ENCODE data around the gene METTL16. TPM values are rescaled to one million over a fixed set of nuclear protein-coding genes. Genes with fewer than 3 reads are reported as not detected.

The METTL16 gene
- total and polyA plus RNA-seq, 2 of the 8 experiments (the other 6 are each of a cell fraction or from before 2014, with no cell fraction given), result 22.8 to 59.4 TPM

DNA sequence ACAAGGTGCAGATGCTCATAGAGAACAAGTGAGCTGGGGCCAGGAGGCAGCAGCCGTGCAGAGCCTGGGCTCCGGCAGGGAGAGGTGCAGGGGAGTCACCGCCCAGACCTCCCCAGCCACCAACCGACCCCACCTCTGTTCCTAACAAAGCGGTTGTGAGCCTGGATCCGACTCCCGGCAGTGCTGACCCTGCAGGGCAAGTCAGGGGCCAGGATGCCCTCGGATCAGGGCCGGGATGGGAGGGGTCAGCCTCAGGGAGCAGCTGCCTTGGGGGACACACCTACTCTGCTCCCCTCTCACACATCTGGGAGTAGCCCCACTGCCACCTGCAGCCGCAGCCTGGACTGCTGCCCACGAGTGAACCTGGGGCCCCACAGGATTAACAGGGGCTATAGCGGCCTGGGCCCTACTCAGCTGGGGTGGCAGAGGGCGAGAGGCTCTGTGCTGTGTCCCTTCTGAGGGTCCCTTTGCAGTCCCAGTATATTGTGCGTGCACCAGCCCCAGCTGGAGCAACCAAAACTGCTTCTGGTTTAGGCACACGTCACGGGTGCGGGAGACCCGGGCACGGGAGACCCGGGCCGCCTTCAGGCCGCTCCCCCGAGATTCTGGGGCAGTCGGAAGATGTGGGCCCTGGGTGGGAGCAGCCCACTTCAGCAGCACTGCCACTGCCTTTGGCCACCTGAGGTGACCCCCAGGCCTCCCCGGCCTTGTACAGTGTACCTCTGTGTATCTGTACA is 132.0 kb downstream of the METTL16 start:
- Histone ChIP-seq H3K4me2 (ENCODE audit: insufficient read depth in 1 of 2, low read depth in 2 of 2, low read length in 2 of 2) (no peak overlapping the region), H2BK15ac (ENCODE audit: low read length) (no peak overlapping the region), H3K14ac (ENCODE audit: insufficient read length) (no peak overlapping the region), H4K20me1 (replicated peaks in 1 of 2; ENCODE audit: control insufficient read depth in 1 of 2, insufficient read depth in 2 of 2, low read length in 2 of 2) (peaks cover 2% of the 10 kb centered on the region in 2 experiments), H2BK20ac (ENCODE audit: low read length) (no peak overlapping the region), H2AK5ac (ENCODE audit: low read depth, low read length) (no peak overlapping the region), H3K18ac (ENCODE audit: extremely low read depth, low read length) (no peak overlapping the region), H3K4me1 (replicated peaks in 1 of 4; ENCODE audit: control insufficient read depth in 3 of 4, insufficient read depth in 4 of 4, low read length in 3 of 4) (peaks cover 0 to 3% (median under 1%) of the 10 kb centered on the region in 4 experiments; a peak in 4 of 7 replicates), H3K23ac (ENCODE audit: insufficient read length) (no peak overlapping the region), H2BK12ac (ENCODE audit: low read depth, low read length) (no peak overlapping the region), H3K27ac (ENCODE audit: low read depth, low read length) (no peak overlapping the region), H2BK5ac (ENCODE audit: low read depth, low read length) (peak overlapping the region; percentile 30; the same call in 1 of the 2 replicates), H3K79me1 (ENCODE audit: low read depth, low read length) (no peaks in the 10 kb centered on the region; the same call in 1 of the 2 replicates), H3K4ac (replicated peaks; ENCODE audit: insufficient read length, low read depth, low read length) (no peak overlapping the region), H3K23me2 (ENCODE audit: low read depth, low read length) (no peaks in the 10 kb centered on the region), H3K56ac (replicated peaks; ENCODE audit: insufficient read length, low read depth, low read length) (no peak overlapping the region), H2AFZ (ENCODE audit: low read length) (no peak overlapping the region), H3K9me3 (ENCODE audit: insufficient read depth in 2 of 2, low read depth in 1 of 2, low read length in 1 of 2) (no peaks in the 10 kb centered on the region), H4K8ac (ENCODE audit: extremely low read depth, insufficient read depth, low read length) (no peak overlapping the region), H3K79me2 (ENCODE audit: control insufficient read depth in 1 of 2, insufficient read depth in 2 of 2, low read length in 2 of 2) (no peaks in the 10 kb centered on the region), H4K91ac (replicated peaks; ENCODE audit: insufficient read length, low read length) (no peak overlapping the region), H3K4me3 (ENCODE audit: extremely low read depth in 1 of 4, insufficient read depth in 2 of 4, low read depth in 3 of 4, low read length in 4 of 4) (no peak overlapping the region), H2BK120ac (replicated peaks; ENCODE audit: low read depth, low read length) (no peak overlapping the region), H4K5ac (ENCODE audit: insufficient read length, low read depth, low read length) (no peak overlapping the region), H3K27me3 (replicated peaks in 1 of 4; ENCODE audit: control insufficient read depth in 3 of 4, extremely low read depth in 1 of 4, insufficient read depth in 3 of 4, low read length in 3 of 4) (no peaks in the 10 kb centered on the region), H3K9ac (replicated peaks in 1 of 4; ENCODE audit: extremely low read depth in 1 of 4, low read depth in 3 of 4, low read length in 3 of 4) (no peak overlapping the region), H3K36me3 (ENCODE audit: control insufficient read depth in 2 of 4, insufficient read depth in 4 of 4, low read length in 3 of 4) (peaks cover 0 to 8% (median 5%) of the 10 kb centered on the region in 4 experiments; a peak in 5 of 8 replicates)
- FAIRE-seq (no peak), DNase-seq (ENCODE audit: low read depth in 1 of 2, low spot score in 2 of 2) (no peak)
- WGBS, 2 experiments (ENCODE audit: extremely low coverage in 1 of 2, insufficient coverage in 1 of 2, insufficient read length in 1 of 2, insufficient replicate concordance in 2 of 2, low coverage in 1 of 2, low lambda C conversion rate in 2 of 2, missing lambda C conversion rate in 1 of 2), result 96% methylated on average over 24 of the region's 25 CpGs; no CpG with 5 or more reads in 1 of the 2 experiments
- ChIA-PET POLR2A (ENCODE audit: partially characterized antibody) (interaction anchor here (0.9 to 15.4 kb wide), 5 partner anchors 16 to 48 kb away, joined by 4 to 193 read pairs (median 7); partner anchors contain the start of genes MNT, SGSM2 and TSR1), CTCF (ENCODE audit: partially characterized antibody) (interaction anchor here (1.0 to 11.8 kb wide), 6 partner anchors 8 to 39 kb away, joined by 3 to 216 read pairs (median 43); partner anchors contain the start of gene MNT)
- TF ChIP-seq TEAD4 (IDR thresholded peaks at IDR 0.05; ENCODE audit: low read depth, low read length) (no peak), TBP (IDR thresholded peaks at IDR 0.05; ENCODE audit: low read depth, low read length) (no peak), CREB1 (IDR thresholded peaks at IDR 0.05) (no peak), SIX5 (IDR thresholded peaks at IDR 0.05; ENCODE audit: low read depth, low read length) (no peak), CBX8 (IDR thresholded peaks at IDR 0.05; ENCODE audit: borderline replicate concordance, low read depth, low read length) (no peak), CTBP2 (IDR thresholded peaks at IDR 0.05; ENCODE audit: borderline replicate concordance, insufficient read depth, insufficient read length, low read length) (no peak), KDM5A (IDR thresholded peaks at IDR 0.05; ENCODE audit: low read length) (no peak), SRF (IDR thresholded peaks at IDR 0.05; ENCODE audit: low read depth, low read length) (no peak), CTCF (IDR thresholded peaks at IDR 0.05; ENCODE audit: control extremely low read depth in 1 of 3, insufficient read depth in 1 of 3, low read depth in 1 of 3, low read length in 3 of 3) (no peak), NANOG (IDR thresholded peaks at IDR 0.05; ENCODE audit: insufficient read depth, low read depth, low read length, poor library complexity, severe bottlenecking) (no peak)
